WTC11 (cell line): ENCODE results near the gene BCL11B. TPM values are rescaled to one million over a fixed set of nuclear protein-coding genes. Genes with fewer than 3 reads are reported as not detected.

Experiments used
- ATAC-seq: fragments of 200-7000 bp; cut with Tn5 transposase; 2 replicates; pipeline ENCODE4 v1.10.0; 2021; ENCODE audit warnings: mild to moderate bottlenecking, moderate library complexity
- CTCF ChIA-PET: fragments of 300-600 bp; sonication (Branson Sonifier 250); formaldehyde crosslinking; loops from one replicate; lab custom pipeline; 2021; ENCODE audit warnings: antibody characterized with exemption; lab: Charles Lee
- POLR2A ChIA-PET: fragments of 350-600 bp; sonication (Branson Sonifier 250); formaldehyde crosslinking; loops from one replicate; lab custom pipeline; 2021; ENCODE audit warnings: antibody characterized with exemption; lab: Charles Lee
- DNase-seq: peaks from one replicate; pipeline ENCODE4 v3.0.0; 2021; ENCODE audit warnings: low spot score
- H3K27ac Mint-ChIP-seq: 2 replicates; pipeline ENCODE4 v1.8.0; 2021; ENCODE audit warnings: mixed read lengths
- H3K27me3 Mint-ChIP-seq: 2 replicates; pipeline ENCODE4 v1.8.0; 2021; ENCODE audit warnings: low read depth, mild to moderate bottlenecking, moderate library complexity, mixed read lengths
- H3K36me3 Mint-ChIP-seq: 2 replicates; pipeline ENCODE4 v1.8.0; 2021; ENCODE audit warnings: mixed read lengths
- H3K4me1 Mint-ChIP-seq: 2 replicates; pipeline ENCODE4 v1.8.0; 2022; ENCODE audit warnings: mixed read lengths
- H3K4me3 Mint-ChIP-seq: 2 replicates; pipeline ENCODE4 v1.8.0; 2021; ENCODE audit warnings: mild to moderate bottlenecking, moderate library complexity, mixed read lengths
- H3K9me3 Mint-ChIP-seq: 2 replicates; pipeline ENCODE4 v1.8.0; 2021; ENCODE audit warnings: mixed read lengths
- AR ChIP-seq: fragments of 250-450 bp; sonication (Bioruptor Pico); IDR thresholded peaks from 2 replicates; pipeline ENCODE4 v1.9.0; 2021; ENCODE audit warnings: mild to moderate bottlenecking
- ATF2 ChIP-seq: sonication (generic); formaldehyde crosslinking; IDR thresholded peaks from 2 replicates; pipeline ENCODE4 v1.8.1; 2022; ENCODE audit warnings: low read depth, missing genetic modification reagents, borderline replicate concordance
- ATF6 ChIP-seq: sonication (generic); formaldehyde crosslinking; IDR thresholded peaks from 2 replicates; pipeline ENCODE4 v1.8.1; 2023; ENCODE audit warnings: mild to moderate bottlenecking, missing genetic modification reagents
- CBFB ChIP-seq: sonication (generic); formaldehyde crosslinking; IDR thresholded peaks from 2 replicates; pipeline ENCODE4 v1.8.1; 2022; ENCODE audit warnings: mild to moderate bottlenecking, low read depth, missing genetic modification reagents
- CTCF ChIP-seq: fragments of 200-600 bp; IDR thresholded peaks from 2 replicates; pipeline ENCODE4 v1.8.0; 2022; ENCODE audit warnings: antibody characterized with exemption
- ELF4 ChIP-seq: sonication (generic); formaldehyde crosslinking; IDR thresholded peaks from 2 replicates; pipeline ENCODE4 v1.8.1; 2022; ENCODE audit warnings: low read depth, mild to moderate bottlenecking, moderate library complexity, missing genetic modification reagents
- ETV6 ChIP-seq: sonication (generic); formaldehyde crosslinking; IDR thresholded peaks from 2 replicates; pipeline ENCODE4 v1.8.1; 2022; ENCODE audit warnings: mild to moderate bottlenecking, missing genetic modification reagents
- FOXP1 ChIP-seq: sonication (generic); formaldehyde crosslinking; IDR thresholded peaks from 2 replicates; pipeline ENCODE4 v1.8.0; 2022; ENCODE audit warnings: missing genetic modification reagents, mild to moderate bottlenecking, moderate library complexity, borderline replicate concordance
- GRHL2 ChIP-seq: fragments of 250-450 bp; sonication (Bioruptor Pico); IDR thresholded peaks from 2 replicates; pipeline ENCODE4 v1.8.0; 2022; ENCODE audit warnings: mild to moderate bottlenecking, moderate library complexity; ENCODE audit not compliant: insufficient replicate concordance, severe bottlenecking
- IRF1 ChIP-seq: sonication (generic); formaldehyde crosslinking; IDR thresholded peaks from 2 replicates; pipeline ENCODE4 v1.8.0; 2023; ENCODE audit warnings: missing genetic modification reagents
- IRF2 ChIP-seq: sonication (generic); formaldehyde crosslinking; IDR thresholded peaks from 2 replicates; pipeline ENCODE4 v1.8.0; 2022; ENCODE audit warnings: low read depth, missing genetic modification reagents, borderline replicate concordance
- NFE2L1 ChIP-seq: sonication (generic); formaldehyde crosslinking; IDR thresholded peaks from 2 replicates; pipeline ENCODE4 v1.8.1; 2023; ENCODE audit warnings: missing genetic modification reagents
- NR1H2 ChIP-seq: sonication (generic); formaldehyde crosslinking; IDR thresholded peaks from 2 replicates; pipeline ENCODE4 v1.9.0; 2021; ENCODE audit warnings: mild to moderate bottlenecking, moderate library complexity, missing genetic modification reagents
- PRRX2 ChIP-seq: fragments of 250-450 bp; sonication (Bioruptor Pico); IDR thresholded peaks from 2 replicates; pipeline ENCODE4 v1.8.0; 2021; ENCODE audit warnings: mild to moderate bottlenecking
- RELA ChIP-seq: sonication (generic); formaldehyde crosslinking; IDR thresholded peaks from 2 replicates; pipeline ENCODE4 v1.8.1; 2022; ENCODE audit warnings: missing genetic modification reagents, mild to moderate bottlenecking, borderline replicate concordance
- ZNF138 ChIP-seq: sonication (generic); formaldehyde crosslinking; conservative IDR thresholded peaks from 2 replicates; pipeline ENCODE4 v1.8.1; 2022; ENCODE audit warnings: mild to moderate bottlenecking, moderate library complexity, missing genetic modification reagents
- ZNF423 ChIP-seq: fragments of 250-450 bp; sonication (Bioruptor Pico); IDR thresholded peaks from 2 replicates; pipeline ENCODE4 v2.1.2; 2022; ENCODE audit warnings: mild to moderate bottlenecking, moderate library complexity
- ZNF532 ChIP-seq: fragments of 250-450 bp; sonication (Bioruptor Pico); IDR thresholded peaks from 2 replicates; pipeline ENCODE4 v1.9.0; 2021; ENCODE audit warnings: mild to moderate bottlenecking, borderline replicate concordance
- total RNA-seq: library from RNA; stranded (reverse); gene quantifications from 3 replicates; pipeline ENCODE4 v1.2.3, GENCODE V29; 2021

The BCL11B gene
- total RNA-seq, 1 experiment from 2014 or later = 9.1 TPM

- no peak for TF ChIP-seq ATF6 (CRISPR knock-in tag)
- no peak for TF ChIP-seq ZNF423 (CRISPR knock-in tag)
- TF ChIP-seq PRRX2 (CRISPR knock-in tag) = no peak
- TF ChIP-seq ELF4 (CRISPR knock-in tag) = no peak
- ChIA-PET POLR2A (no interaction called here), CTCF (interaction anchor here (0.6 to 0.8 kb wide), 2 partner anchors 11 to 98 kb away, joined by 3 read pairs; no protein-coding TSS in a partner anchor)
- Mint-ChIP-seq H3K36me3 (no peaks in the 10 kb centered on the region), H3K4me1 (peaks cover 36% of the 10 kb centered on the region), H3K4me3 (no peak overlapping the region), H3K27ac (peak overlapping the region; percentile 66; the same call in 1 of the 2 replicates), H3K9me3 (no peaks in the 10 kb centered on the region), H3K27me3 (no peaks in the 10 kb centered on the region)
- no peak for ATAC-seq
- DNase-seq = no peak
These were observed 139.0 kb downstream of the BCL11B start for GRCh38 chr14:99132821-99133635.

GRCh38 chr14:99131632-99132271 is 140.2 kb downstream of the BCL11B start:
- ChIA-PET CTCF (no interaction called here), POLR2A (no interaction called here)
- Mint-ChIP-seq H3K4me1 (peaks cover 36% of the 10 kb centered on the region), H3K27ac (no peak overlapping the region), H3K36me3 (no peaks in the 10 kb centered on the region), H3K4me3 (no peak overlapping the region), H3K27me3 (no peaks in the 10 kb centered on the region), H3K9me3 (no peaks in the 10 kb centered on the region)
- no peak for ATAC-seq
- no peak for DNase-seq
- TF ChIP-seq ETV6 (CRISPR knock-in tag) = no peak
- TF ChIP-seq ZNF138 (CRISPR knock-in tag) = no peak
- no peak for TF ChIP-seq GRHL2 (CRISPR knock-in tag)
- TF ChIP-seq ATF2 (CRISPR knock-in tag) = no peak
- no peak for TF ChIP-seq IRF2 (CRISPR knock-in tag)
- TF ChIP-seq FOXP1 (CRISPR knock-in tag) = no peak
- TF ChIP-seq ZNF532 (CRISPR knock-in tag) = no peak
- no peak for TF ChIP-seq AR
- no peak for TF ChIP-seq NFE2L1
- TF ChIP-seq RELA = no peak
- no peak for TF ChIP-seq IRF1
- TF ChIP-seq NR1H2 = no peak
- TF ChIP-seq CBFB (CRISPR knock-in tag) = no peak
- no peak for TF ChIP-seq PRRX2 (CRISPR knock-in tag)
- no peak for TF ChIP-seq CTCF
